Measurements from ENCODE around the gene MAN2C1. TPM values are rescaled to one million over a fixed set of nuclear protein-coding genes. Genes with fewer than 3 reads are reported as not detected.

MAN2C1 gene
- total and polyA plus RNA-seq, 9 of the 15 experiments (the other 6 are each of a cell fraction or from before 2014, with no cell fraction given), result 2.0 to 141 (median 39.9) TPM

GRCh38 chr15:75349851-75350588 lies 18.4 kb downstream of the MAN2C1 start:
- ATAC-seq, result no peak
- CTCF ChIA-PET (ENCODE audit: low intra/inter-chr PET ratio), result no interaction called here
- intact Hi-C loops (cut with micrococcal nuclease) (no loop called here), in situ Hi-C loops (cut with MboI) (no loop called here)
- Histone ChIP-seq H3K36me3 (ENCODE audit: control insufficient read depth, insufficient read depth, low read length) (peaks cover 3% of the 10 kb centered on the region; the same call in 1 of the 3 replicates), H4K20me1 (replicated peaks; ENCODE audit: control insufficient read depth, insufficient read depth, low read length) (no peaks in the 10 kb centered on the region), H3K4me2 (ENCODE audit: insufficient read depth, low read length) (no peak overlapping the region), H3K9me3 (replicated peaks; ENCODE audit: control insufficient read depth, insufficient read depth, low read depth, low read length) (no peaks in the 10 kb centered on the region), H3K4me3 (no peak overlapping the region), H3K79me2 (ENCODE audit: control insufficient read depth, insufficient read depth, low read length) (no peaks in the 10 kb centered on the region), H3K27me3 (ENCODE audit: control insufficient read depth in 2 of 2, insufficient read depth in 2 of 2, low read length in 2 of 2) (no peaks in the 10 kb centered on the region), H2AFZ (ENCODE audit: low read depth, low read length) (no peak overlapping the region), H3K9me1 (ENCODE audit: control insufficient read depth, insufficient read depth, low read length) (no peaks in the 10 kb centered on the region), H3K4me1 (replicated peaks in 1 of 2; ENCODE audit: control insufficient read depth in 2 of 2, insufficient read depth in 2 of 2, low read length in 2 of 2) (peaks cover 4 to 31% of the 10 kb centered on the region in 2 experiments; a peak in 3 of 5 replicates), H3K27ac (ENCODE audit: extremely low read depth, low read depth, low read length) (no peak overlapping the region), H3K9ac (ENCODE audit: insufficient read depth in 1 of 2, low read depth in 2 of 2, low read length in 2 of 2) (no peak overlapping the region)
- DNase-seq (ENCODE audit: extremely low read depth in 1 of 4, low spot score in 3 of 4), result no peak
- POLR2A ChIA-PET, result interaction anchor here (1.1 kb wide), 1 partner anchor 83 kb away, joined by 3 read pairs; no protein-coding TSS in a partner anchor
- FAIRE-seq, result no peak
- BruUV-seq (replicated peaks), result TSS peak; percentile 26
- WGBS (ENCODE audit: insufficient coverage, low coverage, missing lambda C conversion rate), result 65% methylated on average over 9 of the region's 9 CpGs
- TF ChIP-seq MAZ (CRISPR knock-in tag; conservative IDR thresholded peaks at IDR 0.05 in 1 of 2, IDR thresholded peaks at IDR 0.05 in 1 of 2), result no peak
- no peak for TF ChIP-seq RAD51 (IDR thresholded peaks at IDR 0.05; ENCODE audit: borderline replicate concordance, low read depth)
- TF ChIP-seq CXXC5 (CRISPR knock-in tag; IDR thresholded peaks at IDR 0.05), result no peak
- no peak for TF ChIP-seq ZNF76 (CRISPR knock-in tag; IDR thresholded peaks at IDR 0.05; ENCODE audit: borderline replicate concordance)
- no peak for TF ChIP-seq NBN (IDR thresholded peaks at IDR 0.05; ENCODE audit: low read depth)
- 0 out of 2 replicates have a peak, but pooled peaks have one; percentile 26 for TF ChIP-seq ZBTB7A (IDR thresholded peaks at IDR 0.05; ENCODE audit: borderline replicate concordance, control insufficient read depth, low read depth, low read length)
- no peak for TF ChIP-seq TFAM (CRISPR knock-in tag; conservative IDR thresholded peaks at IDR 0.05)
- no peak for TF ChIP-seq ZNF668 (CRISPR knock-in tag; IDR thresholded peaks at IDR 0.05)
- TF ChIP-seq ZHX1 (conservative IDR thresholded peaks at IDR 0.05; ENCODE audit: low read length), result no peak
- TF ChIP-seq ESRRA (IDR thresholded peaks at IDR 0.05; ENCODE audit: borderline replicate concordance, low read depth), result no peak
- no peak for TF ChIP-seq TAF1 (IDR thresholded peaks at IDR 0.05; ENCODE audit: control insufficient read depth, extremely low read depth, insufficient read depth, low read length, severe bottlenecking)
- 0 out of 2 replicates have a peak, but pooled peaks have one; percentile 18 for TF ChIP-seq POLR2AphosphoS5 (IDR thresholded peaks at IDR 0.05; ENCODE audit: control insufficient read depth, insufficient read depth, low read depth, low read length)
- TF ChIP-seq ZNF41 (CRISPR knock-in tag; conservative IDR thresholded peaks at IDR 0.05), result no peak
- TF ChIP-seq HNRNPL (IDR thresholded peaks at IDR 0.05; ENCODE audit: low read depth, low read length), result no peak
- TF ChIP-seq SNIP1 (IDR thresholded peaks at IDR 0.05; ENCODE audit: low read depth), result no peak
- TF ChIP-seq MYNN (IDR thresholded peaks at IDR 0.05), result peak; percentile 65; the same call in 1 of the 2 replicates
- no peak for TF ChIP-seq MYNN (CRISPR knock-in tag; IDR thresholded peaks at IDR 0.05)
- 0 out of 2 replicates have a peak, but pooled peaks have one; percentile 23 for TF ChIP-seq GABPB1 (CRISPR knock-in tag; IDR thresholded peaks at IDR 0.05)
- no peak; the same call in 1 of the 2 replicates for TF ChIP-seq POLR2A (conservative IDR thresholded peaks at IDR 0.05)
- no peak for TF ChIP-seq NR2F6 (CRISPR knock-in tag; IDR thresholded peaks at IDR 0.05)
